HCT116 (cell line): Measurements from ENCODE around the gene TMC2. TPM values are rescaled to one million over a fixed set of nuclear protein-coding genes. Genes with fewer than 3 reads are reported as not detected.
A peak's percentile ranks its signal among the peaks of the same experiment; 100 is the strongest.

ENCODE experiments used
- ATAC-seq: fragments of 200-7000 bp; cut with Tn5 transposase; 2 replicates; pipeline ENCODE4 v1.9.1; 2020; ENCODE audit warnings: mild to moderate bottlenecking, moderate library complexity
- BruUV-seq: library from RNA; stranded (reverse); fragments of 400-500 nt; replicated peaks from 2 replicates; lab custom pipeline; 2021; lab: Mats Ljungman, UMichigan
- CTCF ChIA-PET: fragments of 300-600 bp; sonication (Branson Sonifier 250); formaldehyde crosslinking; loops from one replicate; lab custom pipeline; 2021; ENCODE audit warnings: antibody characterized with exemption; lab: Charles Lee
- POLR2A ChIA-PET: fragments of 300-600, 350-600 bp; sonication (Branson Sonifier 250); formaldehyde crosslinking; loops from one replicate; lab custom pipeline; 2021; ENCODE audit warnings: antibody characterized with exemption; lab: Charles Lee
- RAD21 ChIA-PET, 2 experiments: fragments of 300-600 bp; sonication (Branson Sonifier 250); formaldehyde crosslinking; loops; one replicate each; lab custom pipeline; 2023; ENCODE audit warnings: low total read pairs in 2 of 2; ENCODE audit not compliant: uncharacterized antibody in 2 of 2, unreplicated experiment in 2 of 2, low non-redundant PET in 1 of 2; lab: Charles Lee
- DNase-seq: peaks from one replicate; pipeline ENCODE4 v3.0.0-alpha.2; 2010; ENCODE audit warnings: low read depth, low spot score
- H2AFZ ChIP-seq: fragments of 200-600 bp; shearing (Covaris generic), sonication (generic); 2 replicates; pipeline ENCODE4 v1.6.1; 2017; ENCODE audit warnings: low read depth, mixed run types, mixed read lengths, antibody characterized with exemption, low read length; ENCODE audit not compliant: poor library complexity, severe bottlenecking
- H3K27ac ChIP-seq: 2 replicates; pipeline ENCODE4 v1.5.1; 2012; ENCODE audit warnings: low read depth, low read length
- H3K27me3 ChIP-seq: fragments of 200-600 bp; sonication (generic); 2 replicates; pipeline ENCODE4 v1.6.1; 2016; ENCODE audit warnings: mixed run types, low read length, mixed read lengths; ENCODE audit not compliant: insufficient read depth
- H3K36me3 ChIP-seq, 2 experiments: fragments of 200-500 bp in 1 of 2; fragments of 200-600 bp in 1 of 2; sonication (Bioruptor generic) in 1 of 2; sonication (generic) in 1 of 2; 2 replicates each; pipeline versions ENCODE4 v1.5.1 to v1.6.1; 2014 to 2016; ENCODE audit warnings: low read length in 2 of 2, inconsistent platforms in 1 of 2, mixed read lengths in 1 of 2, mixed run types in 1 of 2; ENCODE audit not compliant: insufficient read depth in 2 of 2, control insufficient read depth in 1 of 2
- H3K4me1 ChIP-seq, 2 experiments: fragments of 200-600 bp in 1 of 2; sonication (generic) in 1 of 2; 2 replicates each; pipeline versions ENCODE4 v1.5.1 to v1.6.1; 2012 to 2017; ENCODE audit warnings: low read length in 2 of 2, inconsistent platforms in 1 of 2, mild to moderate bottlenecking in 1 of 2, mixed read lengths in 1 of 2, mixed run types in 1 of 2, moderate library complexity in 1 of 2; ENCODE audit not compliant: insufficient read depth in 2 of 2, control insufficient read depth in 1 of 2
- H3K4me2 ChIP-seq: fragments of 200-600 bp; sonication (generic); 2 replicates; pipeline ENCODE4 v1.6.1; 2017; ENCODE audit warnings: mixed run types, low read length, mixed read lengths
- H3K4me3 ChIP-seq, 2 experiments: fragments of 200-600 bp in 1 of 2; sonication (generic) in 1 of 2; replicated peaks in 1 of 2; 2 replicates each; pipeline ENCODE4 v1.5.1; 2011 to 2016; ENCODE audit warnings: low read length in 2 of 2, control low read depth in 1 of 2, low read depth in 1 of 2, mild to moderate bottlenecking in 1 of 2, mixed read lengths in 1 of 2, mixed run types in 1 of 2
- H3K79me2 ChIP-seq: fragments of 200-600 bp; sonication (generic); 2 replicates; pipeline ENCODE4 v1.6.1; 2017; ENCODE audit warnings: mild to moderate bottlenecking, mixed run types, low read length, moderate library complexity, mixed read lengths; ENCODE audit not compliant: insufficient read depth
- H3K9ac ChIP-seq: fragments of 200-600 bp; sonication (generic); 2 replicates; pipeline ENCODE4 v1.6.1; 2016; ENCODE audit warnings: low read length, mixed read lengths
- H3K9me2 ChIP-seq: fragments of 200-600 bp; sonication (generic), shearing (Covaris generic); 2 replicates; pipeline ENCODE4 v1.6.1; 2017; ENCODE audit warnings: mixed run types, mild to moderate bottlenecking, moderate library complexity; ENCODE audit not compliant: insufficient read depth
- H3K9me3 ChIP-seq, 2 experiments: fragments of 200-500 bp in 1 of 2; fragments of 200-600 bp in 1 of 2; sonication (Bioruptor generic) in 1 of 2; sonication (generic) in 1 of 2; 2 replicates each; pipeline ENCODE4 v1.6.1; 2014 to 2017; ENCODE audit warnings: low read length in 2 of 2, mixed read lengths in 2 of 2, inconsistent platforms in 1 of 2, low read depth in 1 of 2, mild to moderate bottlenecking in 1 of 2, mixed run types in 1 of 2, moderate library complexity in 1 of 2; ENCODE audit not compliant: control insufficient read depth in 1 of 2, insufficient read depth in 1 of 2
- H4K20me1 ChIP-seq: fragments of 200-600 bp; sonication (generic), shearing (Covaris generic); 2 replicates; pipeline ENCODE4 v1.6.1; 2017; ENCODE audit warnings: mixed run types, mild to moderate bottlenecking, moderate library complexity; ENCODE audit not compliant: insufficient read depth
- ATF3 ChIP-seq: IDR thresholded peaks from 2 replicates; pipeline ENCODE4 v1.6.1; 2012
- CBX3 ChIP-seq: IDR thresholded peaks from 2 replicates; pipeline ENCODE4 v1.6.1; 2012; ENCODE audit warnings: low read depth
- CEBPB ChIP-seq: IDR thresholded peaks from 2 replicates; pipeline ENCODE4 v1.6.1; 2012; ENCODE audit warnings: low read depth
- EGR1 ChIP-seq: IDR thresholded peaks from 2 replicates; pipeline ENCODE4 v1.6.1; 2012; ENCODE audit warnings: low read depth
- ELF1 ChIP-seq: IDR thresholded peaks from 2 replicates; pipeline ENCODE4 v1.6.1; 2012; ENCODE audit warnings: low read depth, borderline replicate concordance
- EZH2 ChIP-seq: fragments of 200-600 bp; sonication (generic); IDR thresholded peaks from 2 replicates; pipeline ENCODE4 v1.6.1; 2017; ENCODE audit warnings: antibody characterized with exemption, mixed run types
- EZH2phosphoT487 ChIP-seq: fragments of 200-600 bp; IDR thresholded peaks from 2 replicates; pipeline ENCODE4 v1.6.1; 2018; ENCODE audit warnings: antibody characterized with exemption, borderline replicate concordance
- JUND ChIP-seq: IDR thresholded peaks from 2 replicates; pipeline ENCODE4 v1.6.1; 2012
- MAX ChIP-seq: IDR thresholded peaks from 2 replicates; pipeline ENCODE4 v1.6.1; 2012
- POLR2A ChIP-seq: IDR thresholded peaks from 2 replicates; pipeline ENCODE4 v1.7.0; 2011; ENCODE audit warnings: borderline replicate concordance; ENCODE audit not compliant: insufficient read depth, insufficient read length; ENCODE audit errors: extremely low read depth
- RAD21 ChIP-seq: IDR thresholded peaks from 2 replicates; pipeline ENCODE4 v1.6.1; 2012; ENCODE audit warnings: low read depth, mild to moderate bottlenecking
- SIN3A ChIP-seq: IDR thresholded peaks from 2 replicates; pipeline ENCODE4 v1.6.1; 2012; ENCODE audit warnings: low read depth
- SP1 ChIP-seq: IDR thresholded peaks from 2 replicates; pipeline ENCODE4 v1.6.1; 2012; ENCODE audit warnings: low read depth
- SRF ChIP-seq: IDR thresholded peaks from 2 replicates; pipeline ENCODE4 v1.6.1; 2012; ENCODE audit warnings: low read depth
- YY1 ChIP-seq: IDR thresholded peaks from 2 replicates; pipeline ENCODE4 v1.6.1; 2011; ENCODE audit warnings: low read length, low read depth, moderate library complexity, mild to moderate bottlenecking; ENCODE audit not compliant: insufficient replicate concordance; ENCODE audit errors: extremely low read depth
- ZFX ChIP-seq: fragments of 450-650 bp; IDR thresholded peaks from 2 replicates; pipeline ENCODE4 v1.6.1; 2017
- ZNF274 ChIP-seq: fragments of 200-500 bp; sonication (Bioruptor generic); IDR thresholded peaks from 2 replicates; pipeline ENCODE4 v1.6.1; 2014; ENCODE audit warnings: mild to moderate bottlenecking, low read depth, low read length, inconsistent platforms
- intact Hi-C: fragments of 100-400 bp; cut with micrococcal nuclease; formaldehyde crosslinking; loops from 2 replicates; pipeline ENCODE4 v1.10.0; 2022
- total RNA-seq: library from RNA; stranded (reverse); gene quantifications from one replicate; pipeline ENCODE4 v1.2.1, GENCODE V29; 2021; ENCODE audit not compliant: unreplicated experiment
- TF ChIP-seq, protein P1 (sequence below): IDR thresholded peaks from 2 replicates; pipeline ENCODE4 v1.6.1; 2011; ENCODE audit warnings: mild to moderate bottlenecking, low read length, moderate library complexity; ENCODE audit not compliant: insufficient replicate concordance; ENCODE audit errors: extremely low read depth

TMC2 gene
- total RNA-seq, 1 experiment from 2014 or later, result not detected

DNA sequence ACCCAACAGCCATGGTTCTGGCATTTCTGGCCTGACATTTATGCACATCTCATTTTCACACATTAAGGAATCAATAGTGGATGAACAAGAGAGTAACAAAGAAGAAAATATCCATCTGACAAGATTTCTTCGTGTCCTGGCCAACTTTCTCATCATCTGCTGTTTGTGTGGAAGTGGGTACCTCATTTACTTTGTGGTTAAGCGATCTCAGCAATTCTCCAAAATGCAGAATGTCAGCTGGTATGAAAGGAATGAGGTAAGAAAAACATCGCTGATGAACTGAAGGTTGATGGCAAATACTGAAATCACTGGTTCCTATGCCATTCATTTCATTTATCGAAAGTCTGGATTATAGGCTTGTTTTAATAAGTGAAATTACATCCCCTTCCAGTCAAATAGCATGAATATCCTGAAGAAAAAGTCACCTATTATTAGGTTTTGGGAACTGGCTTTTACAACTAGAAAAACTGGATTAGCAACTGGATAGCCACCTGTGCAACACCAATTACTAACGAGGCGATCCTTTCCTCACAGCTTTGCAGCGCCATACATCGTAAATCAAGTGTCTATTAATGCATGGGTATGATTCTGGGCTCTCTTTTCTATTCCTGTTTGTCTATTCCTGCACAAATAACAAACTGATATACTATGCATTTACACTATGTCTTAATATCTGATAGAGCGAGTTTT is 65.8 kb downstream of the TMC2 start:
- no peak overlapping the region for H3K4me3 ChIP-seq
- TF ChIP-seq, protein P1, sequence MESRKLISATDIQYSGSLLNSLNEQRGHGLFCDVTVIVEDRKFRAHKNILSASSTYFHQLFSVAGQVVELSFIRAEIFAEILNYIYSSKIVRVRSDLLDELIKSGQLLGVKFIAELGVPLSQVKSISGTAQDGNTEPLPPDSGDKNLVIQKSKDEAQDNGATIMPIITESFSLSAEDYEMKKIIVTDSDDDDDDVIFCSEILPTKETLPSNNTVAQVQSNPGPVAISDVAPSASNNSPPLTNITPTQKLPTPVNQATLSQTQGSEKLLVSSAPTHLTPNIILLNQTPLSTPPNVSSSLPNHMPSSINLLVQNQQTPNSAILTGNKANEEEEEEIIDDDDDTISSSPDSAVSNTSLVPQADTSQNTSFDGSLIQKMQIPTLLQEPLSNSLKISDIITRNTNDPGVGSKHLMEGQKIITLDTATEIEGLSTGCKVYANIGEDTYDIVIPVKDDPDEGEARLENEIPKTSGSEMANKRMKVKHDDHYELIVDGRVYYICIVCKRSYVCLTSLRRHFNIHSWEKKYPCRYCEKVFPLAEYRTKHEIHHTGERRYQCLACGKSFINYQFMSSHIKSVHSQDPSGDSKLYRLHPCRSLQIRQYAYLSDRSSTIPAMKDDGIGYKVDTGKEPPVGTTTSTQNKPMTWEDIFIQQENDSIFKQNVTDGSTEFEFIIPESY, result no peak
- TF ChIP-seq YY1, result no peak
- no peak for TF ChIP-seq POLR2A
- TF ChIP-seq EZH2phosphoT487, result no peak
- TF ChIP-seq EGR1, result no peak
- TF ChIP-seq ZFX, result no peak
- TF ChIP-seq RAD21, result no peak
- no peak for TF ChIP-seq EZH2
- no peak for TF ChIP-seq MAX
- no peak for TF ChIP-seq SP1
- TF ChIP-seq ELF1, result no peak
- TF ChIP-seq ZNF274, result no peak
- TF ChIP-seq SRF, result no peak
- TF ChIP-seq CEBPB, result no peak
- no peak for TF ChIP-seq ATF3
- no peak for TF ChIP-seq SIN3A
- TF ChIP-seq CBX3, result no peak
- no peak for TF ChIP-seq JUND
- ChIA-PET POLR2A (no interaction called here), CTCF (no interaction called here), RAD21 (no interaction called here)
- H3K9me2 ChIP-seq, result no peaks in the 10 kb centered on the region
- ATAC-seq (no peak), DNase-seq (no peak)
- H3K79me2 ChIP-seq, result no peaks in the 10 kb centered on the region
- H3K27ac ChIP-seq, result no peak overlapping the region
- no peaks in the 10 kb centered on the region for H3K27me3 ChIP-seq
- H2AFZ ChIP-seq, result peak overlapping the region; percentile 39
- H3K4me1 ChIP-seq, result no peaks in the 10 kb centered on the region
- no TSS peak for BruUV-seq
- H4K20me1 ChIP-seq, result no peaks in the 10 kb centered on the region
- peaks cover 0 to 6% of the 10 kb centered on the region in 2 experiments; a peak in 1 of 4 replicates for H3K9me3 ChIP-seq
- H3K9ac ChIP-seq, result no peak overlapping the region
- intact Hi-C loops, result no loop called here
- H3K4me2 ChIP-seq, result no peak overlapping the region
- no peaks in the 10 kb centered on the region for H3K36me3 ChIP-seq
